ENCODE measurements around the gene EPHB2. TPM values are rescaled to one million over a fixed set of nuclear protein-coding genes. Genes with fewer than 3 reads are reported as not detected.
"Not testable (repeated sequence)": the region's sequence is repeated elsewhere in the genome, so short reads cannot be mapped to it uniquely, and the experiment has no call there.

EPHB2 gene
- total and polyA plus RNA-seq, 2 of the 13 experiments (the other 11 are each of a cell fraction or from before 2014, with no cell fraction given), result 0.03 to 0.11 TPM

DNA sequence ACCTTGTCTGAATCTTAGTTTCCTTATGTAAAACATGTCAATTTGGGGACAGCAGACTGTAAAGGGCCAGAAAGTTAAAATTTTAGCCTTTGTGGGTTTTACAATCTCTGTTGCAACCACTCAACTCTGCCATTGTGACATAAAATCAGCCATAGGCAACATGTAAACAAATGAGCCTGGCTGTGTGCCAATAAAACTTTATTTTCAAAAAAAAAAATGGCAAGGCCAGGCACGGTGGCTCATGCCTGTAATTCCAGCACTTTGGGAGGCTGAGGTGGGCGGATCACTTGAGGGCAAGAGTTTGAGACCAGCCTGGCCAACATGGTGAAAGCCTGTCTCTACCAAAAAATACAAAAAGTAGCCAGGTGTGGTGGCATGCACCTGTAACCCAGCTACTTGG, 123.8 kb downstream of the EPHB2 start (continued):
- TF ChIP-seq, protein P1, sequence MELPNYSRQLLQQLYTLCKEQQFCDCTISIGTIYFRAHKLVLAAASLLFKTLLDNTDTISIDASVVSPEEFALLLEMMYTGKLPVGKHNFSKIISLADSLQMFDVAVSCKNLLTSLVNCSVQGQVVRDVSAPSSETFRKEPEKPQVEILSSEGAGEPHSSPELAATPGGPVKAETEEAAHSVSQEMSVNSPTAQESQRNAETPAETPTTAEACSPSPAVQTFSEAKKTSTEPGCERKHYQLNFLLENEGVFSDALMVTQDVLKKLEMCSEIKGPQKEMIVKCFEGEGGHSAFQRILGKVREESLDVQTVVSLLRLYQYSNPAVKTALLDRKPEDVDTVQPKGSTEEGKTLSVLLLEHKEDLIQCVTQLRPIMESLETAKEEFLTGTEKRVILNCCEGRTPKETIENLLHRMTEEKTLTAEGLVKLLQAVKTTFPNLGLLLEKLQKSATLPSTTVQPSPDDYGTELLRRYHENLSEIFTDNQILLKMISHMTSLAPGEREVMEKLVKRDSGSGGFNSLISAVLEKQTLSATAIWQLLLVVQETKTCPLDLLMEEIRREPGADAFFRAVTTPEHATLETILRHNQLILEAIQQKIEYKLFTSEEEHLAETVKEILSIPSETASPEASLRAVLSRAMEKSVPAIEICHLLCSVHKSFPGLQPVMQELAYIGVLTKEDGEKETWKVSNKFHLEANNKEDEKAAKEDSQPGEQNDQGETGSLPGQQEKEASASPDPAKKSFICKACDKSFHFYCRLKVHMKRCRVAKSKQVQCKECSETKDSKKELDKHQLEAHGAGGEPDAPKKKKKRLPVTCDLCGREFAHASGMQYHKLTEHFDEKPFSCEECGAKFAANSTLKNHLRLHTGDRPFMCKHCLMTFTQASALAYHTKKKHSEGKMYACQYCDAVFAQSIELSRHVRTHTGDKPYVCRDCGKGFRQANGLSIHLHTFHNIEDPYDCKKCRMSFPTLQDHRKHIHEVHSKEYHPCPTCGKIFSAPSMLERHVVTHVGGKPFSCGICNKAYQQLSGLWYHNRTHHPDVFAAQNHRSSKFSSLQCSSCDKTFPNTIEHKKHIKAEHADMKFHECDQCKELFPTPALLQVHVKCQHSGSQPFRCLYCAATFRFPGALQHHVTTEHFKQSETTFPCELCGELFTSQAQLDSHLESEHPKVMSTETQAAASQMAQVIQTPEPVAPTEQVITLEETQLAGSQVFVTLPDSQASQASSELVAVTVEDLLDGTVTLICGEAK (IDR thresholded peaks at IDR 0.05), result not testable (repeated sequence)
- TF ChIP-seq, protein P1 (CRISPR knock-in tag; IDR thresholded peaks at IDR 0.05), result peak; percentile 81; the same call in 1 of the 2 replicates

DNA sequence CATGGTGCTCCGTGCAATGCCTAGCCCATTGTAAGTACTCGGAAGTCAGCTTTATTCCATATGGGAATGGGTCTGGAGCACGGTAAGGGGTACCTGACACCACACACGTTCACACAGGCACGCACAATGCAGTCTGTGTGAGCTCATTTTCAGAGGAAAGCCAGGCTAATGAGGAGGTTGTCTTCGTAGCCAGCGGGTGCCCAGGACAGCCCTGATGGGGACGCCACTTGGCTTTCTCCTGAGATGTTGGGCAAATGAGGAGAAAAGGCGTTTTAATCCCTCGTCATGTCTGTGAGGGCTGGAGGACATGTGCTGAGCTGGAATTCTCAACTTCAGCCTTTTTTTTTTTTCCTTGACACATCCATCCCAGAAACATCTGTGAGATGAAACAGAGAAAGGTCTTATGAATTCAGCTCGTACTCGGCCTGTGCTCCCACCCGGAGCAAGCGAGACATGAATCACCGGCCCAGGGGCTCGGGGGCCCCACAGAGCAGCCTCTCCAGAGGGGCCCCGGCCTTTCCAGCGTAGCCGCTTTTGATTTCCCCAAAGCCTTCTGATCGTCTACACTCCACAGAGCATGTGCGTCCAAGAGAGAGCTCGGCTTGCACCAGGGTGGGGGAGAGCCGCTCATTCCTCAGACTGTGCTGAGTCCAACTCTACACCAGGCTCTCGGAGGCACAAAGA, 125.1 kb downstream of the EPHB2 start:
- no peaks in the 10 kb centered on the region for H3K36me3 ChIP-seq (replicated peaks in 1 of 2; ENCODE audit: control insufficient read depth in 1 of 2, insufficient read depth in 2 of 2, low read length in 2 of 2)
- no peaks in the 10 kb centered on the region for H4K20me1 ChIP-seq (ENCODE audit: insufficient read depth, low read length)
- TF ChIP-seq, protein P2, sequence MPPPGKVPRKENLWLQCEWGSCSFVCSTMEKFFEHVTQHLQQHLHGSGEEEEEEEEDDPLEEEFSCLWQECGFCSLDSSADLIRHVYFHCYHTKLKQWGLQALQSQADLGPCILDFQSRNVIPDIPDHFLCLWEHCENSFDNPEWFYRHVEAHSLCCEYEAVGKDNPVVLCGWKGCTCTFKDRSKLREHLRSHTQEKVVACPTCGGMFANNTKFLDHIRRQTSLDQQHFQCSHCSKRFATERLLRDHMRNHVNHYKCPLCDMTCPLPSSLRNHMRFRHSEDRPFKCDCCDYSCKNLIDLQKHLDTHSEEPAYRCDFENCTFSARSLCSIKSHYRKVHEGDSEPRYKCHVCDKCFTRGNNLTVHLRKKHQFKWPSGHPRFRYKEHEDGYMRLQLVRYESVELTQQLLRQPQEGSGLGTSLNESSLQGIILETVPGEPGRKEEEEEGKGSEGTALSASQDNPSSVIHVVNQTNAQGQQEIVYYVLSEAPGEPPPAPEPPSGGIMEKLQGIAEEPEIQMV (CRISPR knock-in tag; IDR thresholded peaks at IDR 0.05; ENCODE audit: low read depth), result no peak
- no peak for TF ChIP-seq SP140L (CRISPR knock-in tag; IDR thresholded peaks at IDR 0.05; ENCODE audit: borderline replicate concordance)
- TF ChIP-seq JARID2 (CRISPR knock-in tag; IDR thresholded peaks at IDR 0.05; ENCODE audit: insufficient replicate concordance), result no peak
- TF ChIP-seq YY1 (IDR thresholded peaks at IDR 0.05; ENCODE audit: insufficient read depth, insufficient replicate concordance, low read depth, low read length), result no peak
- ChIA-PET POLR2A (no interaction called here), CTCF (ENCODE audit: low intra/inter-chr PET ratio, low total read pairs) (no interaction called here)
- H3K9ac ChIP-seq (ENCODE audit: insufficient read depth, low read depth, low read length), result no peak overlapping the region
- peaks cover 0 to 9% of the 10 kb centered on the region in 2 experiments; a peak in 1 of 5 replicates for H3K27me3 ChIP-seq (ENCODE audit: control insufficient read depth in 1 of 2, insufficient read depth in 2 of 2, low read length in 2 of 2)
- H3K4me2 ChIP-seq (ENCODE audit: low read depth, low read length), result no peak overlapping the region
- BruUV-seq (replicated peaks), result no TSS peak
- H3K27ac ChIP-seq (ENCODE audit: extremely low read length, insufficient read depth, low read length), result no peak overlapping the region
- H3K4me3 ChIP-seq (replicated peaks in 1 of 3; ENCODE audit: insufficient read depth in 1 of 3, low read depth in 2 of 3, low read length in 3 of 3), result no peak overlapping the region
- H2AFZ ChIP-seq (ENCODE audit: low read length), result no peak overlapping the region
- intact Hi-C loops (cut with micrococcal nuclease; ENCODE audit: unreplicated experiment), result no loop called here
- in situ Hi-C loops (cut with HindIII; ENCODE audit: extremely low pct_ligation_motif_present, low pct_unique_long_range_greater_than_20kb), result no loop called here
- H3K79me2 ChIP-seq (ENCODE audit: insufficient read depth, low read length), result no peaks in the 10 kb centered on the region
- ATAC-seq (no peak), FAIRE-seq (no peak), DNase-seq (ENCODE audit: low spot score) (no peak)
- H3K4me1 ChIP-seq (ENCODE audit: insufficient read depth, low read length), result no peaks in the 10 kb centered on the region
- WGBS (ENCODE audit: low lambda C conversion rate), result 51% methylated on average over 20 of the region's 24 CpGs
- H3K9me3 ChIP-seq (ENCODE audit: low read length), result no peaks in the 10 kb centered on the region

Measured in HepG2 (cell line).